Activated naive CD4-positive, alpha-beta T cell treated with Interleukin-2 at 50 U/mL for 16 hours (primary cell): ENCODE results near the gene NCAM2.

ENCODE experiments used
- DNase-seq: peaks from one replicate; pipeline ENCODE4 v3.0.0-alpha.2; 2020

NCAM2 gene

DNA sequence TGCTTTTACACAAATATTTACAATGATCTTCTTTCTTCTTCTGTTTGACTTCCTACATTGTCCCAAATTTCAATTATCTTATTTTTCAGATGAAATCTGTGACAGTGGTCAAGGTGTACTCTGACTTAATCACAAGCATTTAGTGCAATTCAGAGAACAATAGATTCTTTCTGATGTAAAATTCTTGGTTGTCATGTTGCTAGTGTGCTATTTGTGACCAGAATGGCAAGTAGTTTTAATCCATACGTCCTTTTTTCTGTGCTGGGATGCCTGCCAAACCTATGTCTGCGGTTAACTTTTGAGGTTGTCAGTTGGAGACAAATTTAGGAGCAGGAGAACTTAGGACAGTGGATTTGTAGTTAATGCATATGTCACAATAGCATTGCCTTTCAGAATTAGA lies 31.0 kb downstream of the NCAM2 start:
- DNase-seq: no peak

DNA sequence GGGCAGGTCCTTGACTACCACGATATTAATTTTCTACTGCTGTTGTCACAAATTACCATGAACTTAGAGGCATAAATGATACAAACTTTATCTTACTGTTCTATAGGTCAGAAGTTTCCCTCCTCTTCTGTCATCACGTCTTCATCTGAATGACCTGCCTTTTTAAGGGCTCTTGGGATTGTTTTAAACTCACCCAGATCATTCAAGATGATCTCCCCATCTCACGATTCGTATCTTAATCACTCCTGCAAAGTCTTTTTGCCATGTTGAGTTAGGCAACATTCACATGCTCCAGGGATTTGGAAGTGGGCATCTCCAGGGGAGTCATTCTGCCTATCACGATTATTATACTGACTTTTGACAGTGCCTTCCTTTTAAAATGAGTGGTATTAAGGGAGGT lies 32.1 kb downstream of the NCAM2 start:
- no peak for DNase-seq

DNA sequence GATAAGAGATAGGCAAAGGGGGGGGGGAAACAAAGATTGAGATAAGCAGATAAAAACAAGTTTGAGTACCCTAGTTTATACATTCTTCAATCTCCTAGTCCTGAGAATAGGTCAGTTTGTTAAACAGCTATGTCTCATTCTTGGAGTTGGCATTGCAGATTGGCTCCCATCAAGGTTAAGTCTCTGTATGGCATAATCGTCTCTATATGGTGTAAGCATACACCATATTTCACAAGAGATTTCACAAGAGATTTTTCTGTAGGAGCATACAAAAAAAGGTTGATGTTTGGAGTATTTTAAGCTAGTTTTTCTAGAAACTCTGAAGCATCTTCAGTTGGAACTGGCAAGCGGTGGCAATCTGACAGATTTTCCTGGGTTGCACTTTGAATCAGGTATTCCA lies 35.8 kb downstream of the NCAM2 start:
- no peak for DNase-seq

DNA sequence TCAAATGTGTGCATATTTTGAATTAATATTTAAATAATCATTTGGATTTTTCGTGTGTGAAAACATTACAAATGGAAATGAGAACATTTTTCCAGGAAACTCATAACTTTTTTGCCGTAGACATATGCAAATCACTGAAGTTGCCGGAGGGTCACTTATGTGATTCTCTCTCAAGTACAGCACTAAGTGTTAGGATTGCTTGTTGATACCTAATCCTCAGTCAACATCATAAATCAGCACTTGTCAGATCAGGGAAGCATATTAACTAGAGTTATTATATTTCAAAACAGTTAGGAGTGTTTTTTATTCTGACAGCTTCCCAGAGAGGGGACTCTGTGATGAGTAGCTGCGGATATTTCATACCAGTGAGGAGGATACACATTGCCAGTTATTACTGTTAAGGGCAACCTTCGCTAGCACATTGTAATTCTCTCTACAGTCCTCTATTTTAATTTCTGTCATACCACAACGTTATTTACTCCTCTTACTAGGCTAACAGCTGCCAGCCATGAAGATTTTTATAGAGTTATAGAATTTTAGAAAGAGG lies 41.5 kb downstream of the NCAM2 start:
- no peak for DNase-seq

DNA sequence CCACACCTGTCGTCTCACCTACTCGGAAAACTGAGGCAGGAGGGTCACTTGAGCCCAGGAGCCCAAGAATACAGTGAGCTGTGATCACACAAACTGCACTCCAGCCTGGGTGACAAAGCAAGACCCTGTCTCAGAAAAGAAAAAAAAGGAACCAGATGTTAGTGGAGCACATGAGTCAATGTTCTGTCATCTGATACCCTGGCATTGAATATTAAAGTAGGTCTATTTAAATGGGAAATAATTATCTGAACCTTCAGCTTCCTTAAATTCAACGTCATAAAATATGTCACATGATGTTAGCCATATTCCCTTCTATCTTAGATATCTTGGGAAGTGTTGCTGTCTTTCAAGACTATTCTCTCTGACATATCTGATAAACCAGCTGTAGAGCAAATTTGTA lies 47.3 kb downstream of the NCAM2 start:
- no peak for DNase-seq

DNA sequence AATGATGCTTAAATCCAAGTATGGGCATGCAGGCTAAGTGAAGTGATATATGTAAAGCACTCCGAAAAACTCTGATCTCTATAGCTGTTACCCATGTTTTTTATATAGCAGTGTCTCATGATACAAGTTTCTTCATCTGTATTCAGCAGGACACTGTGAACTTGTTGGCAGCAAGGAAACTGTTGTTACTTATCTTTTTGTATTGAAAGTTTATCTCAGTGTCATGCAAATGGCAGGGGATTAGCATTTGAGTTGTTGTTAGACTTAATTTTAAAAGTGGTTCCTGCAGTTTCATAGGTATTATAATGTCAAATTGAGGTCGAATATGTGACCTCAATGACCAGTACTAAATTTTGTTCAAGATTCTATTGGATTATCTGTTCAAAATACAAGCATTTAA lies 47.9 kb downstream of the NCAM2 start:
- DNase-seq: no peak

DNA sequence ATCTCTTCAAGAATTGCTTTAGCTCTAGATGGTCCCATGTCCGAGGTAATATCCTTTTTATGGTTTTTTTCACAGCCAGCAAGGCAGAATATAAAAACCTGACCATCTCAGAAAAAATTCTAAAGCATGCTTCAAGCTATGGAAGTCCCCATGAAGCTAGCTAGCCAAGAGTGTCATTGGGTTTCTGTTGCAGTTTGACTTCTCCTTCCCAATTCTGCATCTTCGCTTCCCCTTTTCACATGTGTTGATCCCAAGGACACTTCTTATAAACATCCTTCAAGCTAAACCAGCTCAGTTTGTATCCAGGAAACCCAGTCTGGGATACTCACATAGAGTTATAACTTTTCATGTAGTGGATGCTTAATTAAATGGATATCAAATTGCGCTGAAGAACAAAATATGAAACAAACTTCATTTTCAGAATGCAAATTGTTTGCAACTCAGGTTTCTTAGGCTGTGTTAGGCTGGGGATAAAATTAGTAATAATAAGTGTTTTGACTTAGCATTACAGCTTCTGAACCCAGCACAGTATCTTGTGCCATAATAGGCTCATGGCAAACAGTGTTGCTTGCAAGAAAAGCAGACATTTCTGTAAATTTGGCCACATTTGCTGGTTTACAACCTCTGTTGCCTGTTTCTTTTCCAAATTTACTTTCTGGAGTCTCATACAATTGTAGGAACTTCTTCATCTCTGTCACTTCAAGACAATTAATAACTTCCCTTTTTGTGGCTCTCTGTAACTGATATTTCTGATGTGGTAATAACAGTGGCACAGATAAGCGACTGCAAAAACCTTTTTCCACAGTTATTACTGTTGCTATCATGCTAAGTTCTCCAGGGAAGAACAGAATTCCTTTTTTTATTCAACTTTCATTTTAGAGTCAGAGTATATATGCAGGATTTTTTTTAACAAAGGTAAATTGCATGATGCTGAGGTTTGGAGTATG lies 53.2 kb downstream of the NCAM2 start:
- DNase-seq: no peak

DNA sequence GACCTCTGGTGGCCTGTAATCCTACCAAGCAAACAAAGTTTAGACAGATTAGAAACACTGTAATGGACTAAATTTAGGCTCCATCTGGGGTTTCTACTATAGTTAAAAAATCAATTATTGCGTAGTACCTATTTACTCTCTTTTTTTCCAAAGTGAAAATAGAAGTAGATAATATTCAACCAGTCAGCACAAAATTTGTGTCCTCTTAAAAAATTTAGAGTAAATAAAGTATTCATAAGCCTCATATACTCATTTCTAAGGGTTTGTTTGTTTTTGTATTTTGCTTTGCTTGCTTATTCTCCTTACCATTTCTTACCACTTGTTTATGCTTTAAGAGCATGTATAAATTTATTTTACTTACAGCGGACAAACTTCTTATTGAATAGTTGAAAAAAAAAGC lies 54.5 kb downstream of the NCAM2 start:
- no peak for DNase-seq

DNA sequence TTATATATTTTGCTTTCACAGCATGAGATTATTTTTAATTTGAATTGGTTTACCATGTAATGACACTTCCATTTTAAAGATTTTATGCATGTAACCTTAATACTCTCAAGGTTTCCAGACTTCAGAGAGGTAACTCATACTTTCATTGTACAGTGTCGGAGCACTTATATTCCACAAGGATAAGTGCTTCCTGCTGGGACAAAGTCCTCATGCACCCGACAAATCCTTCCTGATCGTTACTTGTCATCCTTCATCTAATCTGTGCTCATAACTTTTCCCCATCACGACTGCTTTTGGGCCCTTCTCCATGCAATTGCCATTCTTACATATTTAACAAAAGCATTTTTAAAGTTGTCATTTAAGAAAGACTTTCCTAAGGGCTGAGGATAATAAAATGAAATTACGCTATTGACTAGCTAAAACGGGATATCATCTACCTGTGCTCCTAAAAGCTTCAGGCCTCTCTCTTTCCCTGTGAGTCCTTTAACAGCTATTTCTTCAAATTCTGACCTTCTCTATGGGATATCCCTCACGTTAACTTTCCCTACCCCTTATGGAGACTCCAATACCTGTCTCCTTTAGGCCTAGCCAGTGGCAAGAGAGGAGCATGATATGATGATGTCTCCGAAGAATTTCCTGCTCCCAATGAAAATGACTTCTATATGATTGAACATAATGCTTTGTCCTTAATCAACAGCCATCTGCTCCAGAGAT lies 59.3 kb downstream of the NCAM2 start:
- no peak for DNase-seq

DNA sequence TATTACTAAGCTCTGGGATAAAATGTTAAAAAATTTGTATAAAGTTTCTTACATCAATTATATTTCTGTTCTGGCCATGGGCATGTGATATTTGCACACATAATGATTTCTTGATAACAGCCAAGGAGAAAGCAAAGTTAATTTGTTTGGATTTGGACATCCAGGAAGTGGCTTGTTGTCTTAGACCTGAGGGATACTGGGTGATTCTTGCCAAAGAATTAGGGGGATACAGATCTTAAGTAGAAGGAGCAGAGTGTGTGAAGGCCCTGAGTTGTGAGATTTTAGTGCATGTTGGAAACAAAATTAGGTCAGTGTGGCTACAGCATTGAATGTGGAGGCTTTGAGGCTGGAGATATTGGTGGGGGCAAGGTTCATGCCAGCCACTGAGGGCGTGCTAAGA lies 65.6 kb downstream of the NCAM2 start:
- no peak for DNase-seq

DNA sequence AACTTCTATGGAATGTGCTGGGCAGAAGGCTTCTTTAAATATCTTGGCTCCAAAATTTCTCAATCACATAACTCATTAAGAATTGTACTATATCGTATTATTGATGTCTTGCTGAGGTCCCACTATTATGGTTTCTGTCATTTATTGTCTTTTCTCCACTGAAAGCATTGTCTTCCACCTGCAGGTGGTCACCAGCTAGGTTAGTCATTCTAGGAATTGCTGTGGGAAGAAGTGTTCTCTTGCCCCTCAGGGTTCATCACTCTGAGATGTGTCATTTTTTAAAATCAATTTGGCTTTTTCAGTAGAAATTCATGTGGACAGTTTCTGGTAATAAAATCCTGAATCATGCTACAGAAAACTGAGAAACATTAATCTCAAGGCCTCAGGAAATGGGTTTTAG lies 66.1 kb downstream of the NCAM2 start:
- no peak for DNase-seq

DNA sequence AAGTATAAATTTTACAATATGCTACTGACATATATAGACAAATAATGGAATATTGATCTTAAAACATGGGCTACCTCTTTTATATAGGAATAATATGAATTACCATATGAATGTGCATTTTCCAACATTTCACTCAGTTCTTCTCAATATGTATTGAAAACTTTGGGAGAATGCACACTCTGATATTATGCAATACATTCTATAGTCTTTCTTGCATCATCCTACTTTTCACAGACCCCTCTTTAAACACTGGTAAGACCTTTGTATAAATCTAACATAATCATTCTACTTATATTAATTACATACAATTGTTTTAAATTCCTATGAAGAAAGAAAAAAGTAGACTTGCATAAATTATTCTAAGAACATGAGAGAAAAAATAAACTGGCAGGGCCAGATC lies 69.2 kb downstream of the NCAM2 start:
- no peak for DNase-seq

DNA sequence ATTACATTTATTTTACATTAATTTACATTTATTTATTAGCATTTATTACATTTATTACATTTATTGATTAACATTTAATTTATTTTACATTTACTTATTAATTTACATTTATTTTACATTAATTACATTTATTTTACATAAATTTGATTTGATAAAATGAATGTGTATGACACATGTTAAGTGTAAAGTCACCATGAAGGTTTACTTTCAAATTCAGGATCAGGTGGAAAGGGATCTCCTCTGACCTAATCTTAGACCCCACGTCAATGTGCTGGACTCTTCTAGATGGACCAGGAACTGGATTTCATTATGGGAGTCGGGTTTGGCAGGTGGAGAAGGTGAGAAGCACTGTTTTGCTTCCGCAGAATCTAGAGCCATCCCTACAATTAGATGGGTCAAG lies 76.1 kb downstream of the NCAM2 start:
- DNase-seq: no peak

DNA sequence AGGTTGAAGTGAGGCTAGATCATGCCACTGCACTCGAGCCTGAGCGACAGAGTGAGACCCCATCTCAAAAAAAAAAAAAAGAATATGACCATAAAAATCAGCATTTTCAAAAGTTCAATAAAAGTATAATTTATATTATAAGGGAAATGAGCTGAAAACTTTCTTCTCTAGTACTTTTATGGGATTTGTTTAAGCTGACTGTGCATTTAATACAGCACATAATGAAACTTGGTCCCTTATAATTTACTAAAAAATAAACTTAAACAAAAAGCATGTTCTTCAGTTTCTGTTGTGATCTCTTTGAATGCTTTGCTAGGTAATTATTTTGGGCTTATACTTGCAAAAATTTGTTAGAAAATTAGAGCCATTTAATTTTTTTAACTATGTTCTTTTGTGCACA lies 77.8 kb downstream of the NCAM2 start:
- DNase-seq: no peak

DNA sequence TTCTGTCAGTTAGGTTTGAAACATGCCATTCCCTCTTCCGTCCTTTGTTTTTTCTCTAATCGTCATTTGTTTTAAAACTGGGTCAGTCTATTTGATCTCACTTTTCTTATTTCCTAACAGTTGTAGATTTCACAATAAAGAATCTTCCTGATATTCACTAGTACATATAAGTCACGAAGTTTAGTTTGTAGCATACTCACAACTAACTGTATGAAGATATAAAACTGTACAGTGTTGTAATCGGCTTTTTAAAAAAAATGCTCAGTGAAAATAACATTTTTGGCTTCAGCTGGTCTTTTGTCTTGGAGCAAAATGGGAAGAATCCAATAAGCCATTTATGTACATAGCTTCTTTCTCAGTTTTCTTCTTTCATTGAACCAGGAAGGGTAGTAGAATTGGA lies 78.3 kb downstream of the NCAM2 start:
- no peak for DNase-seq

DNA sequence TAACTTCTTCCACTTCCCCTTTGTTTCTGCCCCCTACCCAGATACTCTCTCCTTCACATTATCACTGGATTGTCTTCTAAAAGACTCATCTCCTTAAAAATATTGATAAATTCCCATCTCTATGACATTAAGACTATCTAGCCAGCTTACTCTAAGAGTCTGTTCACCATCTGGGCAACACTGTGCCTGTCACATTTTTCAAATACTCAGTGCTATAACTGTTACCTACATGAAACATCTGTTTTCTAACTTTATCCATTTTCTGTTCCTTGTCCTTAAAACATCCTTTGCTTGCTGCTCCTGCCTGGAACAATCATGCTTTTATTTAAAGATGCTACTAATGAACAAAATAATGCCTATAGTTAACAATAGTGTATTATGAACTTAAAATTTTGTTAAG lies 81.4 kb downstream of the NCAM2 start:
- no peak for DNase-seq

DNA sequence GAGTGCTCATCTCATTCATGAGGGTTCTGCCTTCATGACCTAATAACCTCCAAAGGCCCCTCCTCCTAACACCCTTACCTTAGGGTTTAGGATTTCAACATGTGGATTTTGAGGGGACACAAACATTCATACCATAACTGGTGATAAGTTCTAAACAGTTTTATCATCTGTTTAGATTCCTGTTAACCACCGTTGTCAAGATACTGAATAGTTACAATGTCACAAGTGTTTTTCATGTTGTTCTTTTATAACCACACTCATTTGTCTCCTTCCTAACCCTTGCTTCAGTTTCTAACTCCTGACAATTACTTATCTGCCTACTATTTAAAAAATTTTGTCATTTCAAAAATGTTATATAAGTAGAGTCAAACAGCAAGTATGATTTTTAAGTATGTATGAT lies 86.0 kb downstream of the NCAM2 start:
- DNase-seq: no peak

DNA sequence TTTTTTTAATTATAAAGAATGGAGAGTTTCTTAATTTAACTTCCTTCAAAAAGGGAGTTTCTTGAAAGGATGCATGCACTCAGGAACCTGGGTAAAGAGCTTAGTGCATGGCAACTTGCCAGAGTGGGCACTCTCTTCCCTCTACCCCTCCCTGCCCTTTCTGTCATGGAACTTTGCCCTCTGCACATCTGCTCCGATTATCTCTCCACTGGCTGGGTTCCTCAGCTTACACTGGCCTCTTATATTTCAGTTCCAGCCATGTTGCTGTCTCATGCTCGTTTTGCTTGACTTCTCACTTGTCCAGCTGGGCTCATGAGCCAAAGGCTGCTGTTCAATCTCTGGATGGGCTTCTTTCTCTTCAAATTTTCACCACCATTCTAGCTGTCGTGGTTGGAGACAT lies 87.0 kb downstream of the NCAM2 start:
- DNase-seq: no peak

DNA sequence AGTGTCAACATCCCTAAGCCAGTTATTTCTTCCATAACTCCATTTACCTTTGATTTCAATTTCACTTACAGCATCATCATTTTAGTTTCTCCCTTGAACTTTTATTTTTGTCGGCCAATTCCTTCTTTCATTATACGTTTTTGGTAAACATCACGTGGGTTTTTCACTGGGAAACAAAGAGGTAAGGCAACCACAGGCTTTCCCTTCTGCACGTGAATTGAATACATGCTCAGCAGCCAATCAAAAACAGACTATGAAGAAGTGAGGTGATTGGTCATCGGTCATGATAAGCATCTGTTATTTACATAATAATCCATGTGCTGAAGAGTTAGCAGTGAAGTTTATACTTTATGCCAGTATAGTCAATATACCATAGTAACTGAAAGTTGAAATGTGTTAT lies 98.7 kb downstream of the NCAM2 start:
- no peak for DNase-seq

DNA sequence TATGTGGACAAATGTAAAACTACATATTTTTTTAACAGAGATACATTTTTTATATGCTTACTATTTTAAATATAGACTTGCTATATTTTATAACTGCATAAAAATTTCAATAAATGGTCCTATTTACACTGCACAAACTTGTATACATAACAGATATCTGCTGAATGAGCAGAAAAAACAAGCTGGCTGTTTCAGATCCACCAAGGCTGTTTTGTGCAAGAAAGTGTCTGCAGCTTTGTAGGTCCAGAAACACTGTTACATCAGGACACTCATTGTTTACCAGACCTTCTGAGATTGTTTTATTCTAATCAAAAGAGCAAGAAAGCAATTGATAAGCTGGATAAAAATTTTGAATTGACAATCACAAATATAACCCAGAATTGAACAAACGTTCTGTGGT lies 99.3 kb downstream of the NCAM2 start:
- DNase-seq: no peak

DNA sequence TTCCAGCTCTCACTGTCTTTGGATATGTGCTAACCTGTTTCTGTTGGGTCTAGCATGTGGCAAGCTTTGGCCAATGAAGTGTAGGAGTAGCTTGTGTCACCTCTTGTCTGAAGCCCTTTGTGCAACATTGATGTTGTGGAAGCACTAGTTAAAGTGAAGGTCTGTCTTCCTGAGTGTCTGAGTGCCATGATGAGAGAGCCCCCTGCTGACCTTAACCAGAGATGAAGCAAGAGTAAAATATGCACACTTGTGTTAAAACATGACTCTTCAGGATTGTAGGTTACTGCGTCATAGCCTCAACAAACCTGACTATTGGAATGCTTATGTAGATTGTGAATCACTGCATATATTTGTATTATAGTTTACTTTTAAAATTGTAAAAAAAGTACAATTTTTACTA lies 103.7 kb downstream of the NCAM2 start:
- no peak for DNase-seq

DNA sequence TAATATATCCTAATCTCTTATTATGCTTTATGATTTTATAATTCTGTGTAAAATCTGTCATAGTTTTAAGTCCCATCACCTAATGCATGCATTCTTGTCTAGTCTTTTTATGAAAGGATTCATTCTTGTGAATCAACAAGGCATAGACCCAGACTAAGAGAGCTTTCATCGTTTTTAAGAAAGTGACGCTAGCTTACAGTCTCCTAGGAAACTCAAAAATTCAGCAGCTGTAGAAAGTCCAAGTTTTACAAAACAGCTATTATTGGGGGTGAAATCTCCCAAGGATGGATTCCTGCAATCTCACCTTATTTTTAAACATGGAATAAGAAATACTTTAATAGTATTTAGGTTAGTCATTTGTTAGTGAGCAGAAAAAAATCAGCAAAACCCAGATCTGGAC lies 104.7 kb downstream of the NCAM2 start:
- DNase-seq: no peak

DNA sequence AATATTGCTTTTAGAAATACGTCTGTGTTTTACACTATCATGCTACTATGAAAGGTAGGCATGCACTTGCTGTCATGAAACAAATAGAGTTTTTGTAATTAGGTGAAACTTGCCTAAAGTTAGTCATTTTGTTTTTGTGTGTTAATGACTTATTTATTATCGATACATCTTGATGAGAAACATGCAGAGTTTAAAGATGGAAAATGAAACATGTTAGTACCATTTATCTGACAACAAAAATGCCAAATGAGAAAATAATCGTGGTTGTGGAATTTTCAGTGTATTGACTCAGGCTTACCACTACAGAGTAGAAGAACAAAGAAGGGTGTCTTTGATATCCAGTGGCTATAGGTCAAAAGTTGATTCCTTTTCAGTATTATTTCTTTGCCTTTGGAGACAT lies 105.5 kb downstream of the NCAM2 start:
- DNase-seq: no peak

DNA sequence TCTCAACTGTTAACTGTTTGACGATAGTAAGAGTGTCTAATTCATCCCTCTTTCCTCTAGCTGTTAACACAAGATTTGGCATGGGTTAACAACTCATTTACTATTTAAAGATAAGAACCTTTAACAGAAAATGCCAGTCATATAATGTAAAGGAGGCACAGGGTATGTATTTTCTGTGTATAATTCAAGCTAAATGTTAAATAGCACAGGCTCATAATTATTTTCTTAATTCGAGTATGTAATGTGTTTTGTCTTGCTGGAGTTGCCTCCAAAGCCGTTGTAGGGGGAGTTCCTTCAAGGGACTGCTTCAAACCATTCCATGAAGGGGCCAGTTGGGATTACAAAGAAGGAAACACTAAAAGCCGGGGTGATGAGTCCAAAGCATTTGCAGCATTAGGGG lies 111.5 kb downstream of the NCAM2 start:
- no peak for DNase-seq
